ENCODE measurements around the gene GRIFIN.
A peak's percentile ranks its signal among the peaks of the same experiment; 100 is the strongest.

GRIFIN gene

DNA sequence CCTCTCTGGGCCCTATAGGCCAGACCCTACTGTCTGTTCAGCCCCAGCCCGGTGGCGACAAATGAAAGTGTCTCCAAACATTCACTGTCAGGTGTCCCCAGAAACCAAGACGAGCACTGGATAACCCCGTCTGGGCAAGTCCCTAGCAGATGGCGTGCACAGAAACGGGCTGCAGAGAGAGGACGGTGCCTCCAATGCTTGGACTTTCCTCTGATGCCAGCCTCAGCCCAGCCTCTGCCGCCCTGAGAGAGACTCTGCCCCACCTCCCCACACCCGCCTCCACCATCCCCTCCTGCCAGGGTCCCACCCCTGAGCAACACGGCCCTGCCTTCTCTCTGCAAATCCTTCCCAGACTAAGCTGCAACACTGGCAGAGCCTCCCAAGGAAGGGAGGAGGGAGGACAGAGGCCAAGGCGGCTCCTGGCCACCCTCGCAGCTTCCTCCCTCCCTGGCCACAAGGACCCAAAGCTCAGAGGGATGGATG, 36.0 kb upstream of the GRIFIN start:
- DNase-seq, result no peak

DNA sequence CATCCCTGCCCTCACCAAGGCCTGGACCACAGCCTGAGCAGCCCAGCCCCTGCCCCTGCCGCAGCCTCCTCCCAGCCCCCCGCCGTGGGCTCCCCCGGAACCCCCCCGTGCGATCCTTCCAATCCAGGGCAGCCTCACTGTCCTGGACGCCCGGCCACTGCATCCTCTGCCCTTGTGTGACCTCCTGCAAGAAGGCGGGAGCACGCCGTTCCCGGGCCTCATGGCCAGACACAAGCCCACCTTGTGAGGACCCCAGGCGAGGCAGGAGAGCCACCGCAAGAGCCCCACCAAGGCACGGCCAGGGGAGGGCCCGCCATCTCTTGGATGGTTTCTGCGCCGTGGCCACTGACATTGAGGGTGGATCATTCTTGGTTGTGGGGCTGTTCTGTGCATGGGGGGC, 35.6 kb upstream of the GRIFIN start:
- DNase-seq, result no peak

GRCh38 chr7:2510909-2511768, 34.9 kb upstream of the GRIFIN start:
- peak; percentile 71 for DNase-seq

- DNase-seq, result no peak
Observed at GRCh38 chr7:2510130-2510776, 34.1 kb upstream of the GRIFIN start.

- no peak for DNase-seq
Observed at GRCh38 chr7:2509298-2509906, 33.2 kb upstream of the GRIFIN start.

GRCh38 chr7:2508327-2509215, 32.4 kb upstream of the GRIFIN start:
- peak; percentile 80 for DNase-seq

DNA sequence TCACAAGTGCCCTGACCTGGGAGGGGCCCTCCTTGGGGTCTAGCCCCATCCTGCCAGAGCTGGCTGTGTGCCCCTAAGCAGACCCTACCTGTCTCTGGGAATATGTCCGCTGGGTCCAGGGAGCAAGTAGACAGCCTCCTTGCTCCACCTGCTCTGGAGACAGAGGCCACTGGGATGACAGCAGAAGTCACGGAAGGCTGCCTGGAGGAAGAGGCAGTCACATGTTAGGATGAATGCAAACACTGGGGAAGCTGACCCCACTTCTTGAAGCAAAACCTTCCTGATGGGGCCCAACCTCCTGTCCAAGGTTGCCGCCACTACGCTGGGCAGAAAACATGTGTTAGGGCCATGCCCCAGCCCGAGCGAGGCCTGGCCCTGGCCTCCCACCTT, 31.7 kb upstream of the GRIFIN start:
- no peak for DNase-seq

DNA sequence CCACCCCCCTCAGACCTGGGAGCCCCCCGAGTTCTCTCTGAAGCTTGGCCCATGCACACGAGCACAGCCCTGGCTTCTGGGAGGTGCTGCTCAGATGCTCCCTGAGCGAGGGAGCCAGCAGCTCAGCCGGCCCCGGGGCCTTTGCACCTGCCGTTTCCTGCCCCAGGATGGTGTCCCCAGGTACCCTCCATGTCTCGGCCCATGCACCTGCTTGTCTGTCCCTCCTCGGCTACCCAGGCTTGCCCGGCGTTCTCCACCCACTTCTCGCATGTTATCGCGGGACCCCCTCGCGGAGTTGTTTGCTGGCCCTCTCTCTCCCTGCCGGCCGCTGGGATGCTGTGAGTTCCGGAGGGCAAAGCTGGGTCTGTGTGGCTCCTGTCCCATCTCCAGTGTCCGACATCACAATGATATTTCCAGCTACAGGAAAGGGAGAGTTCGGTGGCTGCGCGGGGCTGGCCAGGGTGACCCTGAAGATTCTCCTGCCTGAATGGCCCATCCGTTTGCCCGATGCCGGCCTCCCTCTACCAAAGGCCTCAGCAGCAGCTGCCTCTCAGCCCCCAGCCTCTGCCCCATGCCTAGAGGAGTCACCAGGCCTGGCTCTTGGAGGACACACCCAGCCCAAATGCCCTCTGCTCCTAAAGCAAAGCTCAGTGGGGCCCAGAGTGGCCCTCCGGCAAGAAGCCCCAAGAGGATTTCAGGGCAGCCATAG, 31.2 kb upstream of the GRIFIN start:
- no peak for DNase-seq

DNA sequence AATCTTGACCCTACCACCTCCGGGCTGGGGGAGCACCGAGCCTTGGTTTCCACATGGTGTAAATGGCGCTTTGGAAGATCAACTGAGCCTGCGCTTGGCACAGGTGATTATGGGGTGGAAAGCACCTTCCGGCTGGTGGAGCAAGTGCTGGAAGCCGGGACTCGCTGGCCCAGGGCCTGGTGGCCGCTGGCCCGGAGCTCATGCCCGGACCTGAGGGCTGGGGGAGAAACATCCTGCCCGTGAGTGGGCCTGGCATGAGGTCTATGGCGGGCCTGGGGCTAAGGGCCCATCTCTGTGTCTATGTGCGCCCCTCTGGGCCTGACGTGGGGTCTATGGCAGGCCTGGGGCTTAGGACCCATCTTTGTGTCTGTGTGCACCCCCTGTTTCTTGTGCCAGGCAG, 29.2 kb upstream of the GRIFIN start:
- no peak for DNase-seq

GRCh38 chr7:2504889-2505375, 28.7 kb upstream of the GRIFIN start:
- no peak for DNase-seq

- no peak for DNase-seq
Observed at GRCh38 chr7:2504128-2504888, 28.1 kb upstream of the GRIFIN start.

- DNase-seq, result no peak
Observed at GRCh38 chr7:2503056-2503941, 27.1 kb upstream of the GRIFIN start.

DNA sequence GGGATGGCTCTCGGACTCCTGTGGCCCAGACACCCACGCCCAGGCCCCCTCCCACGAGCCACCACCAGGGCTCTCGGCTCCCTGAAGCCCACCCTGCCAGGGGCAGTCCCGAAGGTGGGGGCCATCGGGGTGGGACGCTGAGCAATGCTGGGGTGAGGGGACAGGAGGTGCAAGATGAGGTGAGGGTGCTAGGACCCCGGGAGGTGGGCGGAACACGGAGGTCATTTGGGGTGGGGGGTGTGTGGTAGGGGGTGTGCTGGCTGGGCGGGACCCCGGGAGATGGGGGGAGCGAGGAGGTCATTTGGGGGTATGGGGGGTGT, 26.4 kb upstream of the GRIFIN start:
- no peak for DNase-seq

- no peak for DNase-seq
Observed at GRCh38 chr7:2501947-2502646, 25.9 kb upstream of the GRIFIN start.

DNA sequence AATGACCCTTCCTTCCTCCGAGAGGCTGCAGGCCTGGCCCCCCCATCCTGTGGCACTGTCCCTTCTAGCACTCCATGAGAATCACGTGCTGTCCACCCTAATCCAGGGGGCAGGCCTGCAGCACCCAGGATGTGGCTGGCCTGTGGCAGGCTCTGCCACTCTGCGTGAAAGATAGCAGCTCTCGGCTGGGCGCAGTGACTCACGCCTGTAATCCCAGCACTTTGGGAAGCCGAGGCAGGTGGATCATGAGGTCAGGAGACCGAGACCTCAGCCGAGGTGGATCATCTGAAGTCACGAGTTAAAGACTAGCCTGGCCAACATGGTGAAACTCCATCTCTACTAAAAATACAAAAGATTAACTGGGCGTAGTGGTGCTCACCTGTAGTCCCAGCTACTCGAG, 24.5 kb upstream of the GRIFIN start:
- DNase-seq, result no peak

GRCh38 chr7:2499719-2500430, 23.7 kb upstream of the GRIFIN start:
- no peak for DNase-seq

- DNase-seq, result no peak
Observed at GRCh38 chr7:2499181-2499580, 23.0 kb upstream of the GRIFIN start.

- DNase-seq, result no peak
Observed at GRCh38 chr7:2498708-2499107, 22.5 kb upstream of the GRIFIN start.

All from activated CD4-positive, alpha-beta T cell treated with anti-CD3 and anti-CD28 coated beads for 48 hours (primary cell).